Heart left ventricle (tissue), 13 donors: ENCODE results near the gene DIRAS1.

Experiments used
- CTCF ChIP-seq, 12 donors: fragments of 200-600 bp; sonication (generic) in 4 of 12; IDR thresholded peaks; one replicate each; pipeline versions ENCODE4 v1.5.0 to v1.8.0; 2018 to 2022; ENCODE audit warnings: antibody characterized with exemption in 12 of 12, mild to moderate bottlenecking in 5 of 12
- POLR2A ChIP-seq, 2 donors: fragments of 450-650 bp; IDR thresholded peaks; one replicate each; pipeline ENCODE4 v1.6.1; 2017; ENCODE audit warnings: antibody characterized with exemption in 2 of 2, mild to moderate bottlenecking in 2 of 2, moderate library complexity in 2 of 2
- donor health status: ischemic (EF 13 %, LVEDD 7.1; RV severe dilation, severe dysfunction).
- donor health status: DM: no; HTN: yes; CAD: no.
- donor health status: DM: no; HTN: no; CAD: no.
- donor health status: ischemic (EF 25% LVEDD 6.9; RV normal size, moderate dysfunction).
- donor health status: ischemic (EF 25% LVEDD 5.7; RV mildly dilated, moderate dysfunction).
- donor health status: ischemic (EF 35%, LVEDD 5.7; RV mildly dilated, moderate dysfunction).
- donor health status: nonischemic (EF 11% LVEDD 7.7; RV severe dilation, severe dysfunction).
- donor health status: DM: yes; HTN: yes; CAD: no.
- donor health status: PGD.
- donor health status: ischemic (EF 29% LVEDD 5.4; RV normal size, mild dysfunction).
- donor health status: nonischemic (EF 23%, LVEDD 6.1; RV moderate dilation, normal function).

- TF ChIP-seq CTCF (IDR thresholded peaks at IDR 0.05) (no peak), POLR2A (IDR thresholded peaks at IDR 0.05) (no peak)
Measured at GRCh38 chr19:2758601-2759313, 37.6 kb upstream of the DIRAS1 start.
